Stimulated activated CD4-positive, alpha-beta T cell treated with anti-CD3 and anti-CD28 coated beads, Interleukin-4, amount 100 ng/mL, for 1 hour (primary cell): ENCODE data around the gene CST8.

ENCODE experiments used
- DNase-seq: peaks from one replicate; pipeline ENCODE4 v3.0.0-alpha.2; 2020

The CST8 gene

DNA sequence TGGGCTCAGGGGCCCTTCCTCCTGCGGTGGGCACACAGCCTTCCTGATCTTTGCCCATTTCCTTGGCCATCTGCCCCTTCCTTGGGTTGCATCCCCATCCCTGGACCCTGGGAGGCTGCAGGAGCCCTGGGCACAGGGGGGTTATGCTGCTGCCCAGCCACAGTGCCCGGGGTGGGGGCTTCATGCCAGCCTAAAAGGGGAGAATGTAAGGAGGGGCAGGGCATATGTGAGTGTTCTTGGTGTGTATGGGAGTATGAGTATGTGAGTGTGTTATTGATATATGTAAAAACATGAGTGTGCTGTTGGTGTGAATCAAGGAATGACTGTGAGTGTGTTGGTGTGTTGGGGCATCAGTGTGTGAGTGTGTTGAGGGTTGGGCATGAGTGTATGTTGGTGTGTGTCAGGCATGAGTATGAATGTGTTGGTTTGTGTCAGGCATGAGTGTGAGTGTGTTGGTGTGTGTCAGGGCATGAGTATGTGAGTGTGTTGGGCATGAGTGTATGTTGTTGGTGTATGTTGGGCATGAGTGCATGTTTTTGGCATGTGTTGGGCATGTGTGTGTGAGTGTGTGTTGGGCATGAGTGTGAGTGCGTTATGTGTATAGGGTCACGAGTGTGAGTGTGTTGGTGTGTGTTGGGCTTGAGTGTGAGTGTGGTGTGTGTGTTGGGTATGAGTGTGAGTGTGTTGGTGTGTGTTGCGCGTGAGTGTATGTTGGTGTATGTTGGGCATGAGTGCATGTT, 14.7 kb upstream of the CST8 start:
- DNase-seq, result no peak

DNA sequence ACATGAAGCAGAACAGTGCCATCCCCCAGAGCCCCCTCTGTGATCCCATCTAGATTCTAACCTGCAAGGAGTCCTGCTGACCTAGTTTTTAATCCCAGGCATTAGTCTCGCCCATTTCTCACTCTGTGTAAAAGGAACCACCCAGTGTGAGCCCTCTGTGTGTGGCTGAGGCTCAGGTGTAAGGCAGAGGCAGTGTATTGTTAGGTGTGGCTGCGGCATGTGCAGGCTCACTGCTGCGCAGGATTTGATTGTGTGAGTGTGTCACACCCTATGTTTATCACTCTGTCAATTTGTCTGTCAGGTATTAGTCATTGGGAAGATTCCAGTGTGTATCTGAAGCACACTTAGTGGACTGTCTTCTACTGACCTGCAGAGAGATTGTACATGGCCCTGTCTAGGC, 13.7 kb upstream of the CST8 start:
- no peak for DNase-seq

DNA sequence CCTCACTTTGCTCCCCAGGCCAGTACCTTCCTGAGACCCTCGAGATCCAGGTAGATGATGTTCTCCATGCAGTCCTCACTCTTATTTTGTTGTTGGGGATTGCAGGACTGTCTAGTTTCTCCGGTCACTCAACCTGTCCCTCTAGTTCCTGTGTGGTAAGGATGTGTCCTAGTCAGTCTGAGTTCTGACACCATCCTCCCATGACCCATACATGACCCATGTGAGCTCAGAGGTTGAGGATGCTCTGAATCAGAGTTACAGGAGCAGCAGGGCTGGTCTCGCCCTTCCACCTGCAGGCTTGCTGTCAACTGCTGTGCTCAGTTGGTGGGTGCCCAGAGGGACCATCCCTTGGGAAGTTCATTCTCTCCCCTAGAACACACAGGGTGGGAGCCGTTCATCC, 11.9 kb upstream of the CST8 start:
- no peak for DNase-seq

- DNase-seq, result no peak
These were observed 8.8 kb upstream of the CST8 start for GRCh38 chr20:23482138-23482537.

DNA sequence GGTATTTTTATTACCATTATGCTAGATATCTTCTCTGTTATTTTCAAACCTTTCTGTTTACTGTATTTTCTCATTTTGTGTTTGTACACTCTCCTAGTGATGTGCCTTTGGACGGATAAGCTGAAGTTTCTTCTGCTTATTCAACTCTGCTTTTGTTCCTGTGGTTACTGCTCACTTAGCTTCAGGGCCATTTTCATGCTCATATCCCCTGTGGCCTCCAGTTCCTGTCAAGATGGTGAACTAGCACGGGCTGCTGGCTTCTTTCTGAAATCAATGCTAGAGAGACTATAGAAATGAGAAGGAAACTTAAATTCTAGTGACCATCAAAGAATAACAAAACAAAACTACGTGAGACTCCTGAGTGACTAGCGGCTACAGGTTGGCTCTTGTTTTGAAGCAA, 6.8 kb upstream of the CST8 start:
- DNase-seq, result no peak

DNA sequence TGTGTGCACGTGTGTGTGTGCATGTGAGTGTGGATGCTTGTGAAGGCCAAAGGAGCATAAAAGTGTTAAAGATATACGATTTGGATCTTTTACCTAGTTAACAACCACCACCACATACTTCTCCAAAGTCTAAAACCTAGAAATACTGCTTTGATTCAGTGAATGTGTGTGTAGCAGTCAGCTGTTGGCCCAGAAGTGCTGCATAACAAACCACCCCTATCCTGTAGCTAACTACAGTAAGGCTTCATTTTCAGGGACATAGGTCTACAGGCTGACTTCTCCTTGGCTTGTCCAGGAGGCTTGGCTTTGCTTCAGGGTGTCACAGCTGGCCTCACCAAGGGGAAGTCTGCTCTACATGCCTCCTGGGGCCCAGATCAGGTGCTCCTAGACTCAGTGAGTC, 2.4 kb upstream of the CST8 start:
- DNase-seq, result no peak

GRCh38 chr20:23488996-23489395, 1.9 kb upstream of the CST8 start:
- DNase-seq, result no peak

GRCh38 chr20:23492292-23492691, 1.4 kb downstream of the CST8 start:
- DNase-seq, result peak; percentile 18

DNA sequence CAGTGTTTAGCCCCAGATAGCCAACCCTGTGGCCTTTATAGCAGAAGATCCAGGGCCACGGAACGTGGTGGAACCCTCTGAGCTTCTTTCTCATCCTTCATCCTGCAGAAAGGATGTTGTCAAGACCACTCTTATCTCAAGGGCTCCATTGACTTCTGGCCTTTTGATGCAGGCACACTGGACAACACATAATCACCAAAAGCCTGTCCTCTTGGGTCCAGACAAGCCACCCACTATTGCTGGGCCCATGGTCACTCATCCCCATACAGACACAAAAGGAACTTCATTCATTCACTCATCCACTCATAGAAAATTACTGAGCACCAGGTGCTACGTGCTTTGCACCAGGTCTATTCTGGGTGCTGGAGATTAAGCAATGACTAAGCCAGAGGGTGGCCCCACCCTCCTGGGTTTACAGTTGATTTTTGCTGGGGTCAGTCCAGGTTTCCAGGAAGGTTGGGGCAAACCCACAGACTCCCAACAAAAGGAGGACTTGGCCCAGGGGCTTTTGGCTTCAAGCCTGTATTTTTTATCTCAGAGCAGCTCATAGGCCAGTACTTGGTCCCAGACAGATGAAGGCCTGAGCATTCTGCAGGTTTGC, 2.4 kb downstream of the CST8 start:
- DNase-seq, result no peak

- no peak for DNase-seq
These were observed 6.6 kb downstream of the CST8 start for GRCh38 chr20:23497536-23497935.

DNA sequence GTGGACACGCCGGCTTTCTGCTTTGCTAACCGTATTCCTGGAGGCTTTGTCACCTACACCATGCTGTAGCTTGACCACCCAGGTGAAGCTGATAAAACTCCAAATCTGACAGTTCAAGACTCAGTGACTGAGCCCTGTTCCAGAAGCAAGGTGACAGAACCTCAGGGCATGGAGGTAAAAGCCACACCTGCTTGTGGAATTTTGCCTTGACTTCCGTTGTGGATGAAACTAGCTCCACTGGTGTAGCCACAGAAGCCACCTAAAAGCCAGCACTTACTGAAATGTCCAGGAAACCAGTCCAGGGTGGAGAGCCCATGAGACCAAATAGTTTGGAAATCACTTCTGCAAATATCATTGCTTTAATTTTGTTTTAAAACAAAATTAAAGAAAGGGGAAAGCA, 11.0 kb downstream of the CST8 start:
- no peak for DNase-seq

GRCh38 chr20:23503649-23504048, 12.7 kb downstream of the CST8 start:
- no peak for DNase-seq

DNA sequence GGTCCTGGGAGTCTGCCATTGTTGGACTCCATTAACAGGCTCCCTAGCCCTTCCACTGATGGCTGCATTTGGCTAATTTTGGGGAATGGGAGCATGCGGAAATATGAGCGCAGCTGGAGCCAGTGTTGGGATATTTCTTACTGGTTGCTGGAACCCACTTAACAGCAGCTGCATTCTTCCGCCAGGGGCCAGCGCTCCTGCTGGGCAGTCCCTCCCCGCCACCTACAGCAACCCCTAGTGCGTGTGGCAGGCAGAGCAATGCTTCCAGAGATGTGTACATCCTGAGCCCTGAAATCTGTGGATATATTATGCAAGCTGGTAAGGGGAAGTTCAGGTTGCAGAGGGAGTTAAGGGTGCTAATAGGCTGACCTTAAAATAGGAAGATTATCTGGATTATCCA, 16.4 kb downstream of the CST8 start:
- no peak for DNase-seq

DNA sequence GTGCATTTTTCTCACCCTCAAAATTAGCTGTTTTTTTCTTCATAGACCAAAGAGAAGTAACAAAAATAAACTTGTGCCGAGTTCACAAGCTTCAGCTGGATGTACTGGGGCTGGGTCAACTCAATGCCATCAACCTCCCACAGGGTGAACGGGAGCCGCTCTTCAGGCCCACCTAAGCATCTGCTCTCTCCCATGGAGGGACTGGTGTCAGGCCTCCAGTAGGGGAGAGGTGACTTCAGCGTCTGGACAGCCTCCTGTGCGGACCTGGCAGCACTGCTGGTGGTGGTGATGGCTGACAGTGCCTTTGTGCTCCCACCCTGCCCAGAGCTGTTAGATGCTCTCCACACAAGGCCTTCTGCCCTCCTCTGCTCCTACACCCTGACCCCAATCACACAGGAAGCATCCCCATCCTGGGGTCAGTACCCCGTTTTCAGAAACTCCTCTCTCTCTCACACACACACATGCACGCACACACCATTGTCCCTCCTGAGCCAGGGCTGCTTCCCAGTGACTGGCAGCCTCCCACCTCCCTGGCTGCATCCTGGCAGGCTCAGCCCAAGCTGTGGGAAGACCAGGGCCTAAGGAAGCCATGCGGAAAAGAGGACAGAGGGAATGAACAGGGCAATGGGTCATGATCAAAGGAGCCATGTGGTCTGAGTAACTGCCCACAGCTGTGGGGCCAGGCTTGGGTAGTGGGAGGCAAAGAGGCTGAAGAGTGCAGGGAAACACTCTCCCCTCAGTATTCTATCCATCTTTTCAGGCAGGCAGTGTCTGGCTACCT, 17.7 kb downstream of the CST8 start:
- no peak for DNase-seq

DNA sequence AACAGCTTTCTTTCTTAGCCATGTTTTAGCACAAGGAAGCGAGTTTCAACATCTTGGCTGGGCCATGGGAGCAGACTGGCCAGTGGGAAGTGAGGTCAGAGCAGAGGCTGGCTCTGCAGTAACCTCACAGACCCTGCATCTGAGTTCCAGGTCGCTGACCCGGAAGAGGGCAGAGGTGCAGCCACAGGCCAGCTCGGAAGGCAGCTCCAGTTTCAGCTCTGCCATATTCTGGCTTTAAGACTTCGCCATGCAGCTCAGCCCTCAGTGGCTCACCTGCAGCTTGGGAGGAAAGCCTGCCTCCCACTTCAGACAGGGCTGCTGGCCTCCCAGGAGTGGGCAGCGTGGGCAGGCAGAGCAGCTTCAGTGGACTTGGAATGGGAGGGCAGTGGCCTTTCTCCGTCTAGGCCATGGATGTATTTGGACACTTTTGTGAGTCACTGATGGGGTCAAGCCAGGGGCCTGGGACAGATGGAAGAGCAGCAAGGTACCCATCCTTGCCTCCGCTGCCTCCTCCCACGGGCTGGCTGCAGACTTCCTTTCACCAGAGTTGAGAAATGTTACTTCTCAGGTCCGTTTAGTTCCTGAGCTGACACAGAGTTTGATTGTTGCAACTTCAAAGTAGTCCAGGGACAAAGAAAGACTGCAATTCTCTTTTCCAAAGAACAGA, 18.5 kb downstream of the CST8 start:
- DNase-seq, result no peak

GRCh38 chr20:23510000-23510590, 19.2 kb downstream of the CST8 start:
- DNase-seq, result no peak

DNA sequence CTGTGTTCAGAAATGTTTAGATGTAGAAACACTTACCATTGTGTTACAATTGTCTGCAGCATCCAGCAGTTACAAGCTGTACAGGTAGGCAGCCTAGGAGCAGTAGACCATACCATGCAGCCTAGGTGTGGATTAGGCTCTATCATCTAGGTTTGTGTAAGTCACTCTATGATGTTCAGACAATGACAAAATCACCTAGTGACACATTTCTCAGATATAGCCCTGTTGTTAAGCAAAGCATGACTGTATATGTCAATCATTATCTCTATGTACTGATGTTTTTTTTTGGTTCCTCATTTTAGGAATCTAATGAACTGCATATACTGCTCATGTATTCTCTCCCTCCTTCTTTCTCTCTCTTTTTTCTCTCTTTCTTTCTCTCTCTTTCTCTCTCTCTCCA, 22.2 kb downstream of the CST8 start:
- no peak for DNase-seq

DNA sequence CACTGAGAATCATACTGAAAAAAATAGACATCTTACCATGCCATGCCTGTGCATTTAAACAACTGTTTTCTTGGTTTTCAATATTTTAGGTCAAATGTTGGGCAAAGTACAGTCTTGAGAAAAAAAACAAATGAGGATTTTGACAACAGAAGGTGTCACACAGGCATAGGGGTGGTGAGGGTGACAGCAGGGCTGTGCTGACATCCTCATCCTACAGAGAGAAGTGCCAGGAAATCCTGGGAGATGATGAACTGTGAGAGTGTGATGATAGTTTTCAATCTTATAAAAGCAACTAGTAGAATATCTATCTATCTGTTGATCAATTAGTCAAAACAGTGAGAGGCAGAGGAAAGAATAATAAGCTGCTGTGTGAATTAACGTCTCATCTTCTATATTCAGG, 23.9 kb downstream of the CST8 start:
- DNase-seq, result no peak

GRCh38 chr20:23515250-23515939, 24.5 kb downstream of the CST8 start:
- no peak for DNase-seq

- DNase-seq, result no peak
These were observed 26.8 kb downstream of the CST8 start for GRCh38 chr20:23517719-23518118.

GRCh38 chr20:23519556-23519955, 28.6 kb downstream of the CST8 start:
- no peak for DNase-seq

DNA sequence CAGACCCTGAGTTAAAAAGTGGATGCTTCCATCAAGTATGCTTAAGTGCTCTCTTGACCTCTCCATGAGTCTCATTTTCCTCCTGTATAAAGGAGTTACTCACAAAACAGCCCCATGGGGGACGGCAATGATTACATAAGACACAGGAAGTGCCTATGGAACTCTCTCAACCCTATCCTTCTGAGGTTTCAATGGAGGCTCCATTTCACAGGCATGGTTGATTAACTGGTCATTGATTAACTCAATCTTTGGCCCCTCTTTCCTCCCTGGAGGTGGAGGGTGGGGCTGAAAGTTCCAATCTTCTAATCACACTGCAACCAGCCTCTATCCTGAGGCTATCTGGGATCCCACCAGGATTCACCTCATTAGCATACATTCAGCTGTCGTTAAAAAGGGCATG, 29.3 kb downstream of the CST8 start:
- no peak for DNase-seq

GRCh38 chr20:23524146-23524545, 33.2 kb downstream of the CST8 start:
- no peak for DNase-seq
